Fibroblast of skin of right quadriceps (primary cell): ENCODE data around the gene BIRC3.

ENCODE experiments used
- DNase-seq: peaks from one replicate; pipeline ENCODE4 v3.0.0-alpha.2; 2013

BIRC3 gene

DNA sequence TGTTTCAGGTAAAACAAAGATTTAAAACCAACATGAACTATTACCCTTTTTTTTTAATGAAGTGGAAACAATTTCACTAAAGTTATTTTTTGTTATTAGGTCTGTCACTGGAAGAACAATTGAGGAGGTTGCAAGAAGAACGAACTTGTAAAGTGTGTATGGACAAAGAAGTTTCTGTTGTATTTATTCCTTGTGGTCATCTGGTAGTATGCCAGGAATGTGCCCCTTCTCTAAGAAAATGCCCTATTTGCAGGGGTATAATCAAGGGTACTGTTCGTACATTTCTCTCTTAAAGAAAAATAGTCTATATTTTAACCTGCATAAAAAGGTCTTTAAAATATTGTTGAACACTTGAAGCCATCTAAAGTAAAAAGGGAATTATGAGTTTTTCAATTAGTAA is 60.6 kb downstream of the BIRC3 start:
- DNase-seq = no peak

DNA sequence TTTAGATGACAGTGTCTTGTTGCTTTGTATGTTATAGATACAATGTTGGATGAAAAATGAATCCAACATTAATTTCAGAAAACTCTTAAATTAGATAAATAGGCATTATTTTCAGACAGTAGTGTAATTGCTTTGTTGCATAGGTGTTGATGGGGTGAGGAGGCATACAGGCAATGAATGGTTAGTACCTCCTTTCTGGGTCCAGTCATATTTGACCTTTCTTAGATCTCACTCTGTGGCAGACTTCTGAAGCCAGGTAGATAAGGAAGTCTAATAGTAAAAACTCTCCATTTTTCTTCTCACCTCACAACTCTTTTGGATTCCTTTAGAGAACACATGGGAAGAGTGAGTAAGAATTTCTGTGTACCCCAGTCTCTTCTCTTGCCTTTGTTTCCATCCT is 61.5 kb downstream of the BIRC3 start:
- no peak for DNase-seq

DNA sequence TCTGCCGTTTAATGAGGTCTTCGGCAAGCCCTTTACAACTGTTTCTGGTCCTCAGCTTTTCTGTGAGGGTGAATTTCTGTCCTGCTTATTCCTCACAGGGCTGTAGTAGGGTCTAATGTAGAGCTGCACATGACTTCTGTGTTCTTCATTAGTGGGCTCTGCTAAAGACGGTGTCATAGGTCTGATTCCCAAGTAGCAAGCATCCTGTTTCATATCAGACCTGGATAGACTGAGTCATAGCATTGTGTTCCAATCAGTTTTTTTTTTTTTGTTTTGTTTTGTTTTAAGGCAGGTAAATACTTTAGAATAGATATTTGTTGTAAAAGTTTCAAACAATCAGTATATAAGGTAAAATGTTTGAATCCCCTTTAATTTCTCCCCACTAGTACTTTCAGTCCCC is 65.1 kb downstream of the BIRC3 start:
- DNase-seq = no peak

DNA sequence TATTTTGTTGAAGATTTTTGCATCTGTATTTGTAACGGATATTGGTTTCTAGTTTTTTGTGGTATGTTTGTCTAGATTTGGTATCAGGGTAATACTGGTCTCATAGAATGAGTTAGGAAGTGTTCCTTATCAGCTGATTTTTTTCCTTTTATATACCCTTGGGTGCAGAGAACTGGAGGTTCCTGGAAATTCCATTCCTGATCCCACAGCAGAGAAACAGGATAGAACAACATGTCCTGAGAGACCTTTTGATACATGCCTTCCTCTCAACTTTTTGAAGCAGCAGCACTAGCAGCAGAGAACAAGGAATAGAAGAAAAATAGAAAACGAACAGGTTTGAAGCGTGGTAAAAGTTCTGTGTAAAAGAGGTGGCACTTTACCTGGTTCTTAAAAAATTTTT is 66.6 kb downstream of the BIRC3 start:
- no peak for DNase-seq

DNA sequence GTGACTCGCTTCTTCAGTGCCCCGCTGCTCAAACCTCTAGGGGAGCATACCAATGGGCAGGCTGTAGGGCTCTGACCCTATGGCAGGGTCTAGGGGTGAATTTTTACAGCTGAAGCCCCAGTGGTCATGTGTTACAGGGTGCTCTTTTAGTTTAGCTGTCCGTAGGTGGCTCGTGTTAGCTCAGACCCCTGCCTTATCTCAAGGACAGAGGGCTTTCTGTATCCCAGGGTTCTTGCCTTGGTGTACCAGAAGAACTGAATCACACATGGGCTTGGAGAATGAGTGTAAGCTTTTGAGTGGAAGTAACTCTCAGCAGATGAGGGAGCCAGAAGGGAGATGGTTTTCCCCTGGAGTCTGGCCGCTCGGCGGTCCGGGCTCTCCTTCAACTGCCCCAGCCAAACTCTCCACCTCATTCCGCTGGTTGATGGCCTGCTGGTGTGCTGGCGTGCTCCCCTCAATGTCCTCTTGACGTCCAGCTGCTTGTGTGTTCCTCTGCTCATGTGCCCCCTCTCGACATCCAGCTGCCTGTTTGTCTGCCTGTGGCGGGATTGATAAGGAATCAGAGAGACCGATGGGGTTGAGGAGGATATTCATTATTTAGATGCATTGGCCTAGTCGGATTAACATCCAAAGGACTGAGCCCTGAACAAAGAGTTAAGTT is 67.3 kb downstream of the BIRC3 start:
- no peak for DNase-seq

DNA sequence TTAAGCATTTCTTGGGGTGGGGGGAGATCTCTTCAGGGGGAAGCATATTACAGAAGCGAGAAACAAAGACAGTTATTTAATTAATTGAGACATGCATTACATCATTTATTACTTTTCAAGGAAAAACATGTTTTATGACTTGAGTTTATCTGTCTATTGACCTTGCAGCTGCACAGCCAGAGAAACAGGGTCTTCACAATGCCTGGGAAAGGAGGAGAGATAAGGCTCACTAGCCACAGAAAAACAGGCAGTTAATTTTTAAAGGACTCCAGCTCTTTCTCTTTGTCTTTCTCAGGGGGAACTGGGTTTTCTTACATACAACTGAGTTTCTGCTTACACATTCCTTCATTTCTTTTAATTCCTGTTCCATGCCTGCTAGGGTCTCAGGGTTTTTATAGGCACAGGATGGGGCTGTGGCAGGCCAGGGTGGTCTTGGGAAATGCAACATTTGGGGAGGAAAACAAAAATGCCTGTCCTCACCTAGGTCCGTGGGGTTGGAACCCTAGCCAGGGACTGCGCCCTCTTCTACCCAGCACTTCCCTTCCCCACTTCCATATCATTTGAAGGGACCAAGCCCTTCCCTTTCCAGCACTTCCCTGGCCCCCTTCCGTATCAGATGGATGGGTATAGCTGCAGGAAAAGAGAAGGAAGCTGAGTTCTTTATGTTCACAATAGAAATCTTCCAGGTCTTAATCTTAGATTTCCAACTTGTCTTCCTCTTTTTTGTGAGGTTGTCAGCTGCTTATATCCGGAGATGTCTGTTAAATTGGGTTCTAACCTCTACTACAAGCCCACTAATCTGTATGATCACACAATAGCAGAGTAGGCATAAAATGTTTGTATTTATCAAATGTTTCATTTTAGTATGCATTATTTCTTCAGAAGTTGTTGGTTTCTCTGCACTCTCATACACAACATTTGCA is 68.1 kb downstream of the BIRC3 start:
- DNase-seq = no peak

DNA sequence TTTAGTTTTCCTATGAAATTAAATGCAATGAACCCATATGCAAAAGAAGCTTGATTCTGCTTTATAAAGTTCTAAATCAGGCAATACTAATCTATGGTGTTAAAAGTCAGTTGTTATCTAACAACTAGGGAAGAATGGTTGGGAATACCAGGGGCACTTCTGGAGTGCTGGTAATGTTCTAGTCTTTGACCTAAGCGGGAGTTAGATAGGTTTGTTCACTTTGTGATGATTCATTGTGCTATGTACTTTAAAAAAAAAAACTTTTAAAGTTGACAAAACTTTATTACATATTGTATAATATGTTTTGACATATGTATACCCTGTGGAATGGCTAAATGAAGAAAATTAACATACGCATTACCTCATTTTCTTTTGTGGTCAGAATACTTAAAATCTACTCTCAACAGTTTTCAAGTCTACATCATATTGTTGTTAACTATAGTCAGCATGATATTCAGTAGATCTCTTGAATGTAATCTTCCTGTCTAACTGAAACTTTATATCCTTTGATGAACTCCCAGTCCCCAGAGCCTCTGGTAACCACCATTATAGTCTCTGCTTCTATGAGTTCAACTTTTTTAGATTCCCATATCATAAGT is 69.0 kb downstream of the BIRC3 start:
- no peak for DNase-seq

DNA sequence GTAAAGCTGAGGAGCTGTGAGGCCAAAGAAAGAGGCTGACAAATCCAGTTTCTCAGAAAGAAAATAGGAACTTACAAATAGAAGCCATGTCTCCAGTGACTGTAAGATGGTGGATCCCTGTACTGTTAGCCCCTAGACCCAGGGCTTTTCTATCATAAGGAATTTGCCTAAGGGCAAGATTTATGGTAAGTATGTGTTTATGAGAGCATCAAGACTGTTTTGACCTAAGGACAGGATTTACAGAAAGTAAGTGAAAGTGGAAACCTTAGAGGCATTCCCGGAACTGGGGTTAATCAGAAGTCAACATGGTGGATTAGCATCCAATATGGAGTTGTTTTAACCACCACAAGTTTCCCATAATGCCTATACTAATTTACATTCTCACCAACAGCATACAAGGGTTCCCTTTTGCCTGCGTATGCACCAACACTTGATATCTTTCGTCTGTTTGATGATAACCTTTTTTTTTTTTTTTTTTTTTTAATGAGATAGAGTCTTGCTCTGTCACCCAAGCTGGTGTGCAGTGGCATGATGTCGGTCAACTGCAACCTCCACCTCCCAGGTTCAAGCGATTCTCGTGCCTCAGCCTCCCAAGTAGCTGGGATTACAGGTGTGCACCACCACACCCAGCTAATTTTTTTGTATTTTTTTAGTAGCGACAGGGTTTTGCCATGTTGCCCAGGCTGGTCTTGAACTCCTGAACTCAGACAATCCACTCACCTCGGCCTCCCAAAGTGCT is 69.9 kb downstream of the BIRC3 start:
- no peak for DNase-seq
